Testis (tissue), 2 donors: ENCODE results near the gene SLC6A5.

Experiments used
- CTCF ChIP-seq, 3 experiments: fragments of 450-650 bp in 2 of 3; fragments of 200-600 bp in 1 of 3; sonication (generic) in 1 of 3; IDR thresholded peaks; one replicate each; pipeline ENCODE4 v1.5.1; 2016 to 2019; ENCODE audit warnings: antibody characterized with exemption in 3 of 3, mild to moderate bottlenecking in 2 of 3, moderate library complexity in 1 of 3
- POLR2A ChIP-seq: fragments of 450-650 bp; IDR thresholded peaks from one replicate; pipeline ENCODE4 v1.6.1; 2017; ENCODE audit warnings: antibody characterized with exemption, mild to moderate bottlenecking, moderate library complexity

GRCh38 chr11:20688761-20689160 lies 89.4 kb downstream of the SLC6A5 start:
- TF ChIP-seq POLR2A (no peak), CTCF (IDR thresholded peaks at IDR 0.05) (no peak)
